Heart right ventricle (tissue), 16 donors: Measurements from ENCODE around the gene ABHD4. TPM values are rescaled to one million over a fixed set of nuclear protein-coding genes. Genes with fewer than 3 reads are reported as not detected.
"Not testable (repeated sequence)": the region's sequence is repeated elsewhere in the genome, so short reads cannot be mapped to it uniquely, and the experiment has no call there.

ENCODE experiments used
- ATAC-seq, 8 donors: fragments of 200-7000 bp; cut with Tn5 transposase; one replicate each; pipeline ENCODE4 v1.9.1; 2020; ENCODE audit warnings: mild to moderate bottlenecking in 8 of 8, moderate library complexity in 8 of 8, moderate number of reproducible peaks in 1 of 8
- DNase-seq, 2 donors: peaks; one replicate each; pipeline ENCODE4 v3.0.0-alpha.2; 2020
- H3K27ac ChIP-seq, 10 donors: fragments of 200-600 bp; sonication (generic) in 2 of 10; one replicate each; pipeline versions ENCODE4 v1.5.0 to v1.8.0; 2020 to 2022; ENCODE audit warnings: mild to moderate bottlenecking in 3 of 10
- H3K27me3 ChIP-seq, 7 donors: fragments of 200-600 bp; one replicate each; pipeline ENCODE4 v1.8.0; 2021 to 2022; ENCODE audit warnings: mild to moderate bottlenecking in 2 of 7
- H3K36me3 ChIP-seq, 9 donors: fragments of 200-600 bp; sonication (generic) in 1 of 9; one replicate each; pipeline versions ENCODE4 v1.5.0 to v1.8.0; 2020 to 2022; ENCODE audit warnings: mild to moderate bottlenecking in 2 of 9
- H3K4me1 ChIP-seq, 9 donors: fragments of 200-600 bp; sonication (generic) in 1 of 9; one replicate each; pipeline versions ENCODE4 v1.5.0 to v1.8.0; 2020 to 2022; ENCODE audit warnings: mild to moderate bottlenecking in 4 of 9
- H3K4me3 ChIP-seq, 10 donors: fragments of 200-600 bp; sonication (generic) in 2 of 10; one replicate each; pipeline versions ENCODE4 v1.5.0 to v1.8.0; 2020 to 2022; ENCODE audit warnings: mild to moderate bottlenecking in 7 of 10, moderate library complexity in 2 of 10
- H3K9me3 ChIP-seq, 11 donors: fragments of 200-600 bp in 10 of 11; sonication (generic) in 2 of 11; one replicate each; pipeline versions ENCODE4 v1.5.0 to v1.8.0; 2013 to 2022; ENCODE audit warnings: mild to moderate bottlenecking in 2 of 11, control low read depth in 1 of 11, moderate library complexity in 1 of 11
- WGBS, 2 donors: extraction: QIAGEN DNeasy Blood & Tissue Kit; methylation state at CpG; one replicate each; pipeline ENCODE4 v1.1.7; 2013; ENCODE audit warnings: inconsistent platforms in 1 of 2; 5-methylcytosine and 5-hydroxymethylcytosine counted together
- intact Hi-C, 10 donors: fragments of 100-400 bp; cut with DNase I; formaldehyde crosslinking; loops; one replicate each; pipeline versions ENCODE4 v1.11.1 to v1.14.2; 2022
- polyA plus RNA-seq, 2 donors: library from polyadenylated mRNA; stranded (reverse); fragments of 200-250 nt; gene quantifications; one replicate each; pipeline ENCODE4 v1.2.3, GENCODE V29; 2013
- total RNA-seq, 10 donors: library from RNA; stranded (reverse); fragmentation: NEBNext Ultra II Directional in 3 of 10; extraction: Animal tissue kit (Norgen Biotek cat#: 25700) in 3 of 10; gene quantifications; one replicate each; pipeline versions ENCODE4 v1.2.1 to v1.2.4, GENCODE V29; 2021 to 2023
- TF ChIP-seq, protein P1 (sequence below), 9 donors: fragments of 200-600 bp; sonication (generic) in 2 of 9; IDR thresholded peaks; one replicate each; pipeline versions ENCODE4 v1.5.0 to v1.8.0; 2021 to 2022; ENCODE audit warnings: antibody characterized with exemption in 9 of 9, mild to moderate bottlenecking in 5 of 9, moderate library complexity in 1 of 9
- donor health status: Arrhythmogenic right ventricular cardiomyopathy.
- donor health status: ischemic (EF 13 %, LVEDD 7.1; RV severe dilation, severe dysfunction).
- donor health status: healthy with polysubstance abuse.
- donor health status: DM: no; HTN: yes; CAD: no.
- donor health status: DM: no; HTN: no; CAD: no.
- donor health status: ischemic (EF 25% LVEDD 6.9; RV normal size, moderate dysfunction).
- donor health status: ischemic (EF 25% LVEDD 5.7; RV mildly dilated, moderate dysfunction).
- donor health status: healthy.
- donor health status: DM: yes; HTN: yes; CAD: no.
- donor health status: Ischemic cardiomyopathy.
- donor health status: ischemic (EF 35%, LVEDD 5.7; RV mildly dilated, moderate dysfunction).
- donor health status: nonischemic (EF 11% LVEDD 7.7; RV severe dilation, severe dysfunction).
- donor health status: DM: yes; HTN: yes; CAD: no.
- donor health status: PGD.
- donor health status: ischemic (EF 29% LVEDD 5.4; RV normal size, mild dysfunction).
- donor health status: nonischemic (EF 23%, LVEDD 6.1; RV moderate dilation, normal function).

ABHD4 gene
- total and polyA plus RNA-seq, 12 donors = 13.7 to 35.7 (median 20.8) TPM

DNA sequence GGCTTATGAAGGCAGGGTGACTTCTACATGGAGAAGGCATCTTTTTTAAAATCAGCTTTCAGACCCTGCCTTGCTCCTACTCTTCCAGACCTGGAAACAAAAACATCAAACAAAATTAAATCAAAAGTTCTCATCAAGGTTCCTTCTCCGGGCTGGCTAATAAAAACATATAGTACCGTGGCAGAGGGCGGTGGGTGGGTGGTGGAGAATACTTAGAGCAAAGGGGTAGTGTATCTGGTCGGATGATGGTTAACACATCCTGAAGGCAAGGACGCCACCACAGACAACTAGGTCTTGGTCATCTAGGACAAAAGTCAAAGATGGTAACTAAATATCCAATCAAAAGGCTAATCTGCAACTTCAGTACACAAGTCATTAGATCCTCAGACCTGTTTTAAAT is 10.9 kb upstream of the ABHD4 start:
- whole genome bisulfite sequencing, 2 donors = 91 to 92% methylated on average over 5 of the region's 5 CpGs
- H3K9me3 ChIP-seq = no peaks in the 10 kb centered on the region
- peaks cover 3 to 70% (median 53%) of the 10 kb centered on the region in 9 donors for H3K4me1 ChIP-seq
- ATAC-seq (no peak), DNase-seq (no peak)
- no peaks in the 10 kb centered on the region for H3K27me3 ChIP-seq
- peaks cover 0 to 26% (median 0%) of the 10 kb centered on the region in 9 donors for H3K36me3 ChIP-seq
- intact Hi-C loops = loop anchor here in 3 of 10 donors (5.0 to 10.0 kb wide), 3 partner anchors 128 to 478 kb away; partner anchors contain the start of gene OXA1L (in 1 of the 3)
- TF ChIP-seq, protein P1, sequence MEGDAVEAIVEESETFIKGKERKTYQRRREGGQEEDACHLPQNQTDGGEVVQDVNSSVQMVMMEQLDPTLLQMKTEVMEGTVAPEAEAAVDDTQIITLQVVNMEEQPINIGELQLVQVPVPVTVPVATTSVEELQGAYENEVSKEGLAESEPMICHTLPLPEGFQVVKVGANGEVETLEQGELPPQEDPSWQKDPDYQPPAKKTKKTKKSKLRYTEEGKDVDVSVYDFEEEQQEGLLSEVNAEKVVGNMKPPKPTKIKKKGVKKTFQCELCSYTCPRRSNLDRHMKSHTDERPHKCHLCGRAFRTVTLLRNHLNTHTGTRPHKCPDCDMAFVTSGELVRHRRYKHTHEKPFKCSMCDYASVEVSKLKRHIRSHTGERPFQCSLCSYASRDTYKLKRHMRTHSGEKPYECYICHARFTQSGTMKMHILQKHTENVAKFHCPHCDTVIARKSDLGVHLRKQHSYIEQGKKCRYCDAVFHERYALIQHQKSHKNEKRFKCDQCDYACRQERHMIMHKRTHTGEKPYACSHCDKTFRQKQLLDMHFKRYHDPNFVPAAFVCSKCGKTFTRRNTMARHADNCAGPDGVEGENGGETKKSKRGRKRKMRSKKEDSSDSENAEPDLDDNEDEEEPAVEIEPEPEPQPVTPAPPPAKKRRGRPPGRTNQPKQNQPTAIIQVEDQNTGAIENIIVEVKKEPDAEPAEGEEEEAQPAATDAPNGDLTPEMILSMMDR (IDR thresholded peaks at IDR 0.05) = no peak
- peak overlapping the region in 5 of 10 donors; percentile 5 to 92 (median 15) for H3K27ac ChIP-seq
- H3K4me3 ChIP-seq = peak overlapping the region in 2 of 10 donors; percentile 71 to 76

DNA sequence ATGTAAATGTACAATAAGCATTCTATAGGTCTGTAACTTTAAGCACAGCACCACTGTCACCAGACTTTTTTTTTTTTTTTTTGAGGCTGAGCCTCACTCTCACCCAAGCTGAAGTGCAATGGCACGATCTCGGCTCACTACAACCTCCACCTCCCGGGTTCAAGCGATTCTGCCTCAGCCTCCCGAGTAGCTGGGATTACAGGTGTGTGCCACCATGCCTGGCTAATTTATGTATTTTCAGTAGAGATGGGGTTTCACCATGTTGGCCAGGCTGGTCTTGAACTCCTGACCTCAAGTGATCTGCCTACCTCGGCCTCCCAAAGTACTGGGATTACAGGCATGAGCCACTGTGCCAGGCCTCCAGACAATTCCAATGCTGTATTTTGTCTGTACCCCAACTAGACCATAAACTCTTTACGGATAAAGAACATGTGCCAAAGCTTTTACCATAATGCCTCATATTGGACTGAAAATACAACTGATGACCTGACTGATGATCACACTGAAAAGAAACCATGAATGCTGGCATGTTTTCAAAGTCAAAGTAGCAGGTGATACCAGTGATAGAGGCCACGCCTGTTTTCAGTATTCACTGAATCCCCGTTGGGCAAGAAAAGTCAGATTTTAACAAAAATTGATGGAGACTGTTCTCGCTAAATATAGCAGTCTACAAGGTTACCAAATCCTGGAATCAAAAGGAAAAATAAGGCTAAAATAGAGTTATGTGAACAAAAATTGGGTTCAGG is 10.2 kb upstream of the ABHD4 start:
- intact Hi-C loops = loop anchor here in 3 of 10 donors (2.0 to 10.0 kb wide), 4 partner anchors 27 to 477 kb away; partner anchors contain the start of gene OXA1L (in 1 of the 3)
- H3K9me3 ChIP-seq, ATAC-seq, DNase-seq, H3K27me3 ChIP-seq: not testable (repeated sequence)
- Histone ChIP-seq H3K4me1 (peaks cover 3 to 66% (median 53%) of the 10 kb centered on the region in 9 donors), H3K36me3 (peaks cover 0 to 22% (median 0%) of the 10 kb centered on the region in 9 donors), H3K27ac (peak overlapping the region in 6 of 10 donors; percentile 80 to 95 (median 92)), H3K4me3 (peak overlapping the region; percentile 48 to 94 (median 73))
- WGBS, 2 donors = 80 to 86% methylated on average over 10 of the region's 10 CpGs

DNA sequence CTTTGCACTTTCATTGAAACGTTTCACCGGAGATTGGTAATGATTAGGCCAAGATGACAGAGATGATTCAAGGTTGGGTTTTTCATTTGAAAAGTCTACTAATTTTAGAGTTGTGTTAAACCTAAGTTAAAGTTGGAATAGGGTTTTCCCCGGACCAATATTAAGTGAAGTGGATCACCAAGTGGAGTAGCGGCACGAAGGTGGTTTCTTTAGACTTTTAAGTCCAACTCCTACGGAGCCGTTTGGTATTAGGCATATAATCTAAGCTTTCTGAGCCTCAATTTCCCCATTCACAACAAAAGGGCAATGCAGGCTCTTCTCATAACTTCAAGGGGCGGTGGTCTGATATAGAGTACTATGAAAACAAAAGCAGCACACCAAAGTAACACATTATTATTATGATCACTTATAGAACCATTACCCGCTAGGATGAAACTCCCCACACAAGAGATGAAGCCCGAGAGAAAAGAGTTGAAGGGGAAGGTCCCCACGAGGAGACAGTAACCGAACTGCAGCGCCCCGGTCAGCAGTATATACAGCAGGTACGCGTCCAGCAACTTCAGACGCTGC is 9.5 kb upstream of the ABHD4 start:
- Histone ChIP-seq H3K4me1 (peaks cover 3 to 62% (median 53%) of the 10 kb centered on the region in 9 donors), H3K9me3 (no peaks in the 10 kb centered on the region), H3K36me3 (peaks cover 0 to 16% (median 0%) of the 10 kb centered on the region in 9 donors), H3K27me3 (no peaks in the 10 kb centered on the region), H3K4me3 (peak overlapping the region; percentile 48 to 94 (median 73)), H3K27ac (peak overlapping the region; percentile 25 to 96 (median 90))
- intact Hi-C loops = loop anchor here in 3 of 10 donors (2.0 to 10.0 kb wide), 4 partner anchors 28 to 476 kb away; partner anchors contain the start of gene OXA1L (in 1 of the 3)
- ATAC-seq (no peak), DNase-seq (no peak)
- TF ChIP-seq, protein P1 (IDR thresholded peaks at IDR 0.05) = no peak
- WGBS, 2 donors = 3% methylated on average over 17 of the region's 17 CpGs

DNA sequence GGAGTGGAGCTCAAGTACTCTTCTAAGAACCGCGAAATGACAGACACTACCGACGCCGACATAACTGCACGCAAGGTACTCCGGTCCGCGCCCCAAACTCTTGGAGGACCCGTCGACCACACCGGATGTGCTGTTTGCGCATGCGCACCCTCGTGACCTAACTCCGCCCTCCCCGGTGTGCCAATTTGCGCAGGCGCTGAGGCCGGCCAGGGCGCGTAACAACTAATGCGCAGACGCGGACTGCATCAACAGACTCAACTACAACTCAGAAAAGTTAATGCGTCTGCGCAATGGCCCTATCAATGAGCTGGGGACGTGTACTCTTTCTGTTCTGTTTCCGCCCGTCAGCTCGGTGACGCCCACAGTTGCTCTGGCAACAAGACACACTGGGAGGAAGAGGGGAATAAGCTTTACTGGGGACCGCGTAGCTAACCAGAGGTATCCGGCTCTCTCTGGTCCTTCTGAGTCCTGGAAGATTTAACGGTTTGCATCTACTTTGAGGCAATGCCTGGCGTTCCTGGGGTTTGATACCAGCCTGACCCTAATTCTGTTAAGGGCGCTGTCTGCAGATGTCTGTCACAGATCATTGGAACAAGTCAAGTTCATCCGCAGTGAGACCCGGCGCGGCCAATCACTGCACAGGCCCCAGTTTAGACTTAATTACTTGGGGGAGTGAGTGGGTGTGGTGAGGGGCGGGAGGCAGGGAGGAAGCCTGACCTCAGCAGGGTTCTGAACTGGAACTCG is 8.8 kb upstream of the ABHD4 start, which contains the start of gene DAD1:
Gene DAD1 (minus strand): TSS at position 129 of the 744 bp plus-strand sequence. CDS start 67 bp downstream, at position 62.
- TF ChIP-seq, protein P1 (IDR thresholded peaks at IDR 0.05) = no peak
- Histone ChIP-seq H3K27ac (peak within 1 kb of the TSS; percentile 76 to 96 (median 90)), H3K36me3 (peaks cover 0 to 16% (median 0%) of the 10 kb centered on the region in 9 donors), H3K4me3 (peak within 1 kb of the TSS; percentile 48 to 94 (median 73)), H3K9me3 (no peaks in the 10 kb centered on the region), H3K27me3 (no peaks in the 10 kb centered on the region), H3K4me1 (peaks cover 3 to 55% (median 47%) of the 10 kb centered on the region in 9 donors)
- WGBS, 2 donors = 0% methylated on average over 44 of the region's 44 CpGs
- intact Hi-C loops = loop anchor here in 3 of 10 donors (2.0 to 10.0 kb wide), 4 partner anchors 28 to 476 kb away; partner anchors contain the start of gene OXA1L (in 1 of the 3)
- DNase-seq (peak; percentile 99), ATAC-seq (peak; percentile 98 to 99 (median 99))
